GM12864 (cell line): Measurements from ENCODE around the gene PAWR.

ENCODE experiments used
- DNase-seq: peaks from one replicate; pipeline ENCODE4 v3.0.0-alpha.2; 2011; ENCODE audit warnings: low read depth
- H3K4me3 ChIP-seq: 2 replicates; pipeline ENCODE4 v1.5.1; 2011; ENCODE audit warnings: mild to moderate bottlenecking, low read depth, low read length, control low read depth
- CTCF ChIP-seq: IDR thresholded peaks from 2 replicates; pipeline ENCODE4 v1.5.1; 2011; ENCODE audit warnings: low read depth, mild to moderate bottlenecking, moderate library complexity, low read length, control low read depth, inconsistent platforms; ENCODE audit errors: missing control alignments

PAWR gene, protein sequence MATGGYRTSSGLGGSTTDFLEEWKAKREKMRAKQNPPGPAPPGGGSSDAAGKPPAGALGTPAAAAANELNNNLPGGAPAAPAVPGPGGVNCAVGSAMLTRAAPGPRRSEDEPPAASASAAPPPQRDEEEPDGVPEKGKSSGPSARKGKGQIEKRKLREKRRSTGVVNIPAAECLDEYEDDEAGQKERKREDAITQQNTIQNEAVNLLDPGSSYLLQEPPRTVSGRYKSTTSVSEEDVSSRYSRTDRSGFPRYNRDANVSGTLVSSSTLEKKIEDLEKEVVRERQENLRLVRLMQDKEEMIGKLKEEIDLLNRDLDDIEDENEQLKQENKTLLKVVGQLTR

GRCh38 chr12:79690638-79691510, at the start of gene PAWR:
TSS of gene PAWR (minus strand) at chr12:79690964. CDS start at chr12:79690244, 720 bp downstream.
- no peak for DNase-seq
- H3K4me3 ChIP-seq, result peak within 1 kb of the TSS; percentile 96
- TF ChIP-seq CTCF, result peak; percentile 30

DNA sequence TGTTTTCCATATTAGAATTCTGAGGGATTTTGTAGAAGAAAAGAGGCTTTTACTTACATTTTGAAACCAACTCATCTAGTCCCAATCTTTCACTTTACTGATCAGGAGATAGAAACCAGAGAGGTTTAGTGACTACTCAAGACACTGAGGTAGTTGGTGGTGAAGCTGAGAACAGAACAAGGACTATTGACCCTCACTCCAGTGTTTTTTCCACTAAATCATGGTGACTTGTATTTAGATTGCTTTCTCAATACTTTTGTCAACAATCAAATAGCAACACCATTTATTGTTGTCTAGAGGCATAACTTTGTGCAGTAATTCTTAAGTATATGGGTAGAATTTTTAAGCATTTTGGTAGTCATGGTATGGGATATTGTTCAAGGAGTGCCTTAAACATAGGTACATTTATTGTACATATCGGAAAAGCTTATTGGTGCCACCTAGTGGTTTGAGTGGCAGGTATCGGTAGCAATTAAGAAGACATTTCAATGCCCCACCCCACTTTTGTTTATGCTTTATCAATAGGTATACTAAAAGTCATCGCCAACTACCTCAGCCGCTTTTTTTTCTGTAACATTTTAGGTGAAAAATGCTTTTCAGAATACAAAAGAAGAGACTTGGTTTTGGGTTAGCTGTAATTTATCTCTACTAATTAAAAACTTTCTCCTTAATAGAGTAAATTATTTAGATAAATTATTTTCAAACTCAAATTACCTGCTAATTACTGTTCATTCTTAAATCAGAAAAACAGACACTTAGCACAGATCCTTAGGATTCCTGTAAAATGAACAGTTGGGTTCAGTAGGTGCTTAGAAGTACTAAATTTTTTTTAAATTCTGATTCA, 47.3 kb upstream of the PAWR start:
- DNase-seq, result peak; percentile 42
- peak; percentile 59 for TF ChIP-seq CTCF
- H3K4me3 ChIP-seq, result no peak overlapping the region

DNA sequence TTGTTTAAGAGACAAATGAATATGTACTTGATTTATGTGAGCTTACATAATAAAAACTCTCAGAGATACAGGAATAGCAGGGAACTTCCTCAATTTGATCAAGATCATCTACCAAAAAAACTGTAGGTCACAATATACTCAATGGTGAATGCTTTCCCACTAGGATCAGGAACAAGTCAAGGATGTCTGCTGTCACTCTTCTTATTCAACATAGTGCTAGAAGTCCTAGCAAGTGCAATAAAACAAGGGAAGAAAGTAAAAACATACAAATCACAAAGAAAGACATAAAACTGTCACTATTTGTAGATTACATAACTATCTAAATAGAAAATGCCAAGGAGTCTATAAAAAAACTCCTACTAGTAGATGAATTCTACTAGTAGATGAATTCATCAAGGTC, 41.9 kb upstream of the PAWR start:
- DNase-seq, result no peak
- TF ChIP-seq CTCF, result no peak
- H3K4me3 ChIP-seq, result no peak overlapping the region

DNA sequence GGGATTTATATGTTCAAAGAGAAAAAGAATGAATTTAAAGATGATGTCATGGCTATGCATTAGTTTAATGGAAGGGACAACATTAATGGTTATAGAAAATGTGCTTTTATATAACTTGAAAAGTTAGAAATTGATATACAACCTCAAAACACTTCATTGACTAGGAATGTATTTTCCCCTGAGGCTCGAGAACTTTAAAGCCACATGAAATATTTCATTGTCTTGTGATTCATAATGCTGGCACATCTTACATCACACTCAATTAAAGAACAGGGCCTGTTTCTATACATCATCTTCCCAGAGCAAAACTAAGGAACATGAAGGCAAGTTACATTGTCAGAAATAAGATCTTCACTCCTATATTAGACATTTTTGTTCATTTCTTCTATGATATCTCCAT, 35.2 kb upstream of the PAWR start:
- DNase-seq, result no peak
- no peak overlapping the region for H3K4me3 ChIP-seq
- no peak for TF ChIP-seq CTCF

GRCh38 chr12:79717006-79717405, 26.2 kb upstream of the PAWR start:
- DNase-seq, result no peak

More at GRCh38 chr12:79717006-79717405, 26.2 kb upstream of the PAWR start:
- no peak overlapping the region for H3K4me3 ChIP-seq
- no peak for TF ChIP-seq CTCF
